CD4-positive, alpha-beta T cell treated with Interleukin-15 for 1 hour (primary cell): Measurements from ENCODE around the gene ATP5F1D.
"Not testable (repeated sequence)": the region's sequence is repeated elsewhere in the genome, so short reads cannot be mapped to it uniquely, and the experiment has no call there.

Experiments used
- DNase-seq: peaks from one replicate; pipeline ENCODE4 v3.0.0-alpha.2; 2020

The ATP5F1D gene

DNA sequence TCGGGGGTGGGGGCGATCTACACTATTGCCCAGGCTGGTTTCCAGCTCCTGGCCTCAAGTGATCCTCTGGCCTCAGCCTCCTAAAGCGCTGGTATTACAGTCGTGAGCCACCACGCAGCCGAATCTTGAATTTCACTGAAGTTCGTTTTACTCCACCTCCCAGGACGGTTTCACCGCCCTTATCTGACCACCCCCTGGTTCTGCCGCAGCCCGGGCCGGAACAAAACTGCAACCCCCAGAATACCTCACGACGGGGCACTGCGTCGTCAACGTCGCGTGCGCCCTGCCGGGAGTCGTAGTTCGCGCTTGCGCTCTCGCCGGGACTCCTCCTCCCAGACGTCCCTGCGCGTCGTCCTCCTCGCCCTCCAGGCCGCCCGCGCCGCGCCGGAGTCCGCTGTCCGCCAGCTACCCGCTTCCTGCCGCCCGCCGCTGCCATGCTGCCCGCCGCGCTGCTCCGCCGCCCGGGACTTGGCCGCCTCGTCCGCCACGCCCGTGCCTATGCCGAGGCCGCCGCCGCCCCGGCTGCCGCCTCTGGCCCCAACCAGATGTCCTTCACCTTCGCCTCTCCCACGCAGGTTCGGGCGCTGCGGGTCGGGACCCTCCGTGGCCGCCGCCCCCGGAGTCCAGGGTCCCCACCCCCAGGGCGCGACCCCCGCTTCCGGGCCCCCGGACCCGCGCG lies at the start of gene ATP5F1D:
TSS of gene ATP5F1D (plus strand) at position 335 of the 679 bp plus-strand sequence. CDS start at position 435, 100 bp downstream.
- DNase-seq, result peak; percentile 93

DNA sequence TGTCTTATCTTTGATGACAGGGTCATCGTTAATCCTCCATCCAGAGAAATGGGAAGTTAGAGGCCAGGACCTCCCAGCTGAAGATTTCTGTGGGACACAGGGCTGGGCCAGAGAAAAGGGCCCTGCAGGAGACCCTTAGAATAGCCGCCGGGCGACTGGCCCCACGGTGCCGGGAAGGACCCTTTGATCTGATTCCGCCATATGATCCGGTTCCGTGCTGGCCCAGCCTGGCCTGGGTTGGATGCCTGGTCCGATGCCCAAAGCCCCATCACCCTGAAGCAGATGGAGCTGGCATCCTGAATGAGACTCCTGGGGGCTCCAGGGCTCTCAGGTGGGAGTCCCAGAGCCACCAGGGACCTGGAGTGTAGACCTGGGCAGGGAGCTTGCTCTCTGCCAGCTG lies 42.0 kb upstream of the ATP5F1D start:
- DNase-seq, result no peak

DNA sequence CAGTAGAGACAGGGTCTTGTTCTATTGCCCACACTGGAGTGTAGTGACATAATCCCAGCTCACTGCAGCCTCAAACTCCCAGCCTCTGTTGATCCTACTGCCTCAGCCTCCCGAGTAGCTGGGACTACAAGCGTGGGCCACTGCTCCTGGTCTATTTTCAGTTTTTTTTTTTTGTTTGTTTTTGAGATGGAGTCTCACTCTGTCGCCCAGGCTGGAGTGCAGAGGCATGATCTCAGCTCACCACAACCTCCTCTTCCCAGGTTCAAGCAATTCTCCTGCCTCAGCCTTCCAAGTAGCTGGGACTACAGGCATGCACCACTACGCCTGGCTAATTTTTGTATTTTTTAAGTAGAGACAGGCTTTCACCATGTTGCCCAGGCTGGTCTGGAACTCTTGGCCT lies 40.9 kb upstream of the ATP5F1D start:
- not testable (repeated sequence) for DNase-seq

GRCh38 chr19:1205114-1206099 lies 36.1 kb upstream of the ATP5F1D start, which contains the start of gene STK11:
STK11 (plus strand) TSS chr19:1205778; CDS start chr19:1206914, 1,136 bp downstream.
- DNase-seq, result peak; percentile 98

DNA sequence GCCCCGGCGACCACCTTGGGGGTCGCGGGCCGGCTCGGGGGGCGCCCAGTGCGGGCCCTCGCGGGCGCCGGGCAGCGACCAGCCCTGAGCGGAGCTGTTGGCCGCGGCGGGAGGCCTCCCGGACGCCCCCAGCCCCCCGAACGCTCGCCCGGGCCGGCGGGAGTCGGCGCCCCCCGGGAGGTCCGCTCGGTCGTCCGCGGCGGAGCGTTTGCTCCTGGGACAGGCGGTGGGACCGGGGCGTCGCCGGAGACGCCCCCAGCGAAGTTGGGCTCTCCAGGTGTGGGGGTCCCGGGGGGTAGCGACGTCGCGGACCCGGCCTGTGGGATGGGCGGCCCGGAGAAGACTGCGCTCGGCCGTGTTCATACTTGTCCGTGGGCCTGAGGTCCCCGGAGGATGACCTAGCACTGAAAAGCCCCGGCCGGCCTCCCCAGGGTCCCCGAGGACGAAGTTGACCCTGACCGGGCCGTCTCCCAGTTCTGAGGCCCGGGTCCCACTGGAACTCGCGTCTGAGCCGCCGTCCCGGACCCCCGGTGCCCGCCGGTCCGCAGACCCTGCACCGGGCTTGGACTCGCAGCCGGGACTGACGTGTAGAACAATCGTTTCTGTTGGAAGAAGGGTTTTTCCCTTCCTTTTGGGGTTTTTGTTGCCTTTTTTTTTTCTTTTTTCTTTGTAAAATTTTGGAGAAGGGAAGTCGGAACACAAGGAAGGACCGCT lies 35.2 kb upstream of the ATP5F1D start:
- no peak for DNase-seq

DNA sequence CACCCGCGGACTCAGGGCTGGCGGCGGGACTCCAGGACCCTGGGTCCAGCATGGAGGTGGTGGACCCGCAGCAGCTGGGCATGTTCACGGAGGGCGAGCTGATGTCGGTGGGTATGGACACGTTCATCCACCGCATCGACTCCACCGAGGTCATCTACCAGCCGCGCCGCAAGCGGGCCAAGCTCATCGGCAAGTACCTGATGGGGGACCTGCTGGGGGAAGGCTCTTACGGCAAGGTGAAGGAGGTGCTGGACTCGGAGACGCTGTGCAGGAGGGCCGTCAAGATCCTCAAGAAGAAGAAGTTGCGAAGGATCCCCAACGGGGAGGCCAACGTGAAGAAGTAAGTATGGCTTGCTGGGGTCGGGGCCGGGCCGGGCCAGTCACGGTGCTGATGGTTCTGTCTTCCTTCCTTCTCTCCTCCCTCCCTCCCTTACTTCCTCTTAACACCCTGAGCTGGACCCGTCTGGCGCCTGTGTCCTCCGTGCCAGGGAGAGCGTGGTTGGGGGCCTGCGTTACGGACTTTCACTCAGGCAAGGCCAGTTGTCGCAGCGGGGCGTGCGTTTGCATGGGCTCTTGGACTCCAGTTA lies 34.6 kb upstream of the ATP5F1D start:
- DNase-seq, result peak; percentile 48

- not testable (repeated sequence) for DNase-seq
Observed at GRCh38 chr19:1208830-1209229, 32.7 kb upstream of the ATP5F1D start.

- DNase-seq, result no peak
Observed at GRCh38 chr19:1210227-1210538, 31.4 kb upstream of the ATP5F1D start.

- no peak for DNase-seq
Observed at GRCh38 chr19:1211494-1212234, 29.9 kb upstream of the ATP5F1D start.

GRCh38 chr19:1213391-1214286 lies 27.9 kb upstream of the ATP5F1D start:
- DNase-seq, result peak; percentile 82

DNA sequence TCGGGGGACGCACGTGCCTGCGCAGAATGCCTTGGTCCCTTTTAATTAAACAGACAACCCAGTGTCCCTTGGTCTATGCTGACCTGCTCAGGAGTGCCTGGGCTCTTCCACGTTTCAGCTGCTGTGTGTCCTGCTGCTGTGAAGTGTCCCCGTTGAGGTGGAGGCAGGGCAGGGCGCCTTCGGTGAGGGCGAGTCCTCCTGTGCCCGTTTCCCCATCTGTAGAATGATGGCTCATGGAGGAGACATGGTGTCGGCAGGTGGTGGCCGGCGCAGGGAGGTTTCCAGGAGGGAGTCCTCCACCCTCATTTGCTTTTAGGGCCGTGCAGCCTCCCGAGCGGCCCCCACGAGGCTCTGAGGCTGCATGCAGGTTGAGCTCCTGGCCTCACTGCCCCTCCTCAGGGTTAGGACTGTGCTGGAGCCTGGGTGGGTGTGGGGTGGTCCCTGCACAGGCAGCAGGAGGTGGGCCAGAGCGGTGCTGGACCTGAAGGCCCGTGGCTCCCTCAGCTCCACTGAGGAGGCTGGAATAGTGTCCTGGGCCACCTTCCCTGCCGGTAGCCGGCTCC lies 27.2 kb upstream of the ATP5F1D start:
- no peak for DNase-seq

GRCh38 chr19:1214862-1215731 lies 26.5 kb upstream of the ATP5F1D start:
- DNase-seq, result no peak

DNA sequence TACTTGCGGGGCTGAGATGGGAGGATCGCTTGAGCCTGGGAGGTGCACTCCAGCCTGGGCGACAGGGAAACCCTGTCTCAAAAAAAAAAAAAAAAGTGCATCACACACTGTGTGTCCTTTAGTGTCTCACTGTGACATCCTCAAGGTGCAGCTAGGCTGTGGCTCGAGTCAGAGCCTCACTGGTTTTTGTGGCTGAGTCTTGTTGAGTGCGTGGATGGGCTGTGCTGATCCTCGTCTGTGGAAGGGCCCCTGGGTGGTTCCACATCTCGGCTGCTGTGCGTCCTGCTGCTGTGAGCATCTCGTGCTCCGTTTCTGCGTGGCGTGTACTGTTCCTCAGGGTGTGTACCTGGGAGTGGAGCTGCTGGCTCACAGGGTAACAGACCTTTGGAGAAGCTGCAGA lies 24.8 kb upstream of the ATP5F1D start:
- no peak for DNase-seq

DNA sequence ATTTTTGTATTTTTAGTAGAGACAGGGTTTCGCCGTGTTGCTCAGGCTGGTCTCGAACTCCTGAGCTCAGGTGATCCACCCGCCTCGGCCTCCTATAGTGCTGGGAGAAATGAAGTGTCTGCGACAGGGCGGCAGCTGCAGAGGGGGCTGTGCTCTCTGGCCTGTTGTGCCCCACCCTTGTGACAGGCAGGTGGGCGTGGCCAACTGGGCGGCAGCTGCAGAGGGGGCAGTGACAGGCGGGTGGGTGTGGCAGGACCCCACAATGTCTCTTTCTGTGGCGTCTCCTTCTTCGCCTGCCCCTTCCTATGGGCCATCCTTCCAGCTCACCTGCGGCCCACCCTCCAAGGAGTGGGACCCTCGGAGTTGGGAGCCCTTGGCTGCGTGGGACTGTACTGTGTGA lies 24.2 kb upstream of the ATP5F1D start:
- no peak for DNase-seq

- DNase-seq, result no peak
Observed at GRCh38 chr19:1218751-1219567, 22.6 kb upstream of the ATP5F1D start.

DNA sequence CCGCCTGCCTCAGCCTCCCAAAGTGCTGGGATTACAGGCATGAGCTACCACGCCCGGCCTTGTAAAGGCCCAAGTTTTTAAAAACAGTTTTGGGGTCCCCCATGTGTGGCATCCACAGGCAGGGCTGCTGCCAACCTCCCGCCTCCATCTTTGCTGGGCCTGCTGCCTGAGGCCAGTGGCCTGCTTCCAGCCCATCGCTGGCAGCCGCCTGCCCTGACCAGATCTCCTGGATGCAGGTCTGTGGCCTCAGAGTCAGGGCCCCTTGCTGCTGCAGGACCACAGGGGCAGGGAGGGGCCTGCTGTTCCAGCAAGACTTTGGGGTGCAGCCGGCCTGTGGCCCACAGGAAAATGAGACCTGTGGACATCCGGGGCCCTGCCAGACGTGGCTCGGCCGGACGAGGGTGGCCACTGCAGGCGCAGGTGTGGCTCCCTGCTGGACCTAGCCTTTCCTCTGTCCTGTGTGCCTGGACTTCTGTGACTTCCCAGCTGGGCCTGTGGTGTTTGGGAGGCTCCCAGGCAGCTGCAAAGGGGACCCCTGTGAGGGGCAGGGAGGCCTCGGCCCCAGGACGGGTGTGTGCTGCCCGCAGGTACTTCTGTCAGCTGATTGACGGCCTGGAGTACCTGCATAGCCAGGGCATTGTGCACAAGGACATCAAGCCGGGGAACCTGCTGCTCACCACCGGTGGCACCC lies 21.6 kb upstream of the ATP5F1D start:
- no peak for DNase-seq

- no peak for DNase-seq
Observed at GRCh38 chr19:1220477-1220930, 21.0 kb upstream of the ATP5F1D start.
